HG02642 (cell line): ENCODE results near the gene MAGEF1.
"Not testable (repeated sequence)": the region's sequence is repeated elsewhere in the genome, so short reads cannot be mapped to it uniquely, and the experiment has no call there.

ENCODE experiments used
- ATAC-seq: cut with Tn5 transposase; IDR thresholded peaks from one replicate; pipeline ENCODE4 v1.9.1; 2021; ENCODE audit warnings: mild to moderate bottlenecking; ENCODE audit not compliant: unreplicated experiment, poor library complexity

MAGEF1 gene

DNA sequence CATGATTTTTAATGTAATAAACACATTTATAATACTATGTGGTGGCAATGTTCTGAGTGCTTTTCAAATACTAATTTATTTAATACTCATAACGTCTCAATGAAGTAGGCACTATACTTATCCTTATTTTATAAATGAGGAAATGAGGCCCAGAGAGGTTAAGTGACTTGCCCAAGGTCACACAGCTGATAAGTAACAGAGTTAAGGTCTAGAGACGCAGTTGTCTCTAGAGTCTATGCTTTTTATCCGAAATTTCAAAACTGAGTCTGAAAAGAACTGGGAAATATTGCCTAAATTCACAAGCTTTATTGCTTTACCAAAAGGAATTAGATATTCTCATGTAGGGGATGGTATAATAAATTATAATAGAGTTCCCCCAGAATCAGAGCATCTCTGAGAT is 31.4 kb upstream of the MAGEF1 start:
- no peak for ATAC-seq

- ATAC-seq: no peak
Measured at GRCh38 chr3:184742676-184743135, 30.8 kb upstream of the MAGEF1 start.

- no peak for ATAC-seq
Measured at GRCh38 chr3:184741798-184742675, 30.2 kb upstream of the MAGEF1 start.

GRCh38 chr3:184741259-184741556 is 29.3 kb upstream of the MAGEF1 start:
- no peak for ATAC-seq

DNA sequence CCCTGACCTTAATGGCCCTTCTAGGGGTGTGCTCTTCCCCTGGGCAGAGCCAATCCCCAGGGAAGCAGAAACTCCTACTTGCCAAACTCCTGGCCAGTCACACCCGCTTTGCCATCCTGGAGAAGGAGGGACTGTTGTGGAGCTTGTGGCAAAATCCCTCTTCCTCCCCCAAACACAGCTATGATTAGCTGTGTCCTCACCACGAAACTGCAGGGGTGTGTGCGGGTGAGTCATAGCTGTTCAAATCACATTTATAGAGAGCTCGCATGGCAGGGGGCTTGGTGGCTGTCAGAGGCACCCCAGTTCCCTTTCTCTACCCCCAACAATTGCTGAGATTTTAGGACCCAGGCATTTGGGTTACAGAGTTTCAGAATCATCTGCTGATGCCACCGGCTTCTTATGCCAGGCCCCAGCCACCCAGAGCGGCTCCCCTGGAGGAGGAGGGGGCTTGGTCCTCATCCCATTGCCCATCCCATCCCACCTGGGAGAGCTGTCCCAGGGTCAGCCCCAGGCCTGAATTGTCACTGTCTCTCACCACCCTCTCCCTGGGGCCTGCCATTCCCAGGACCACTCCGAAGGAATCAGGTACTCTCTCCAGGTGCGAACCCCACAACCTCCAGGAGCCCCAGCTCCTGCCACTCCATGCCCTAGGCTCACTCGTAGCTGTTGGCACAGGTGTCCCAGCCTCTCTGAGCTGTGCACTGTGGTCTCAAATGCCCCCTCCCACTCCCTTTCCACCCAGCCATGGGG is 28.8 kb upstream of the MAGEF1 start:
- ATAC-seq: no peak

DNA sequence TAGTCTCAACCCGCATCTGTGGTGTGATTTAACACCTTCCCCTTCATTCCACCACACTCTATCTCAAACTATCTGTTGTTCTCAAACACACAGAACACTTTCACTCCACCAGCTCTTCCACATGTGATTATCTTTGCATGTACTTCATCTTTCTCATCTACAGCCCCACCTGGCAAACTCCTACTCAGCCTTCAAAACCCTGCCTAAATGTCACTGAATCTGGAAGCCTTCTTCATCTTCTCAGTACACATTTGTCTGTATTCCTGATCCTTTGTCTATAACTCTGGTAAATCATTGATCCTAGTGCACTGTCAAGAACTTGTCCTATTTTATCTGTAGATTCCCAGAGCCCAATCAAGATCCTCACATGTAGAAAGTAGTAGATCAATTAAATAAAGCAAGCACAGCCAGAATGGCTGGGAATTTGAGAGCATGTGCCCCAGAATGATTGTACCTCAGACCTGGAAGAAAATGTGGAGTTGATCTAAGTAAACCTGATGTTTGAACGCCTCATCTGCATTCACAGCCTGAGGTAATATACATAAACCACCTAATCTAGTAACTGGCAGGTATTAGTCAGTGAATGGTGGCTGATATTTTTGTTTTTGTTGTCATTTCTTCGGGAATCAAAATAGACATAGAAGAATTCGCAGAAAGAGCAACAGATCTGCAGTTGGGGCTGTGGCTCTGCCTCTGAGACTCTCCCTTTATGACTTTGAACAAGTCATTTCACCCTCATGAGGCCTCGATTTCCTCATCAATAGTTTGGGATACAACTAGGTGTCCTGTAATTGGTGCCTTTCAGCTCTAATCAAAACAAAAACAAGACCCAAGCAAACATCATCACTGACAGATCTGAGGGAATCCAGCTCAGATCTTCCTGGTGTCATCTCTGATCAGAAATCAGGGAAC is 28.0 kb upstream of the MAGEF1 start:
- ATAC-seq: no peak

DNA sequence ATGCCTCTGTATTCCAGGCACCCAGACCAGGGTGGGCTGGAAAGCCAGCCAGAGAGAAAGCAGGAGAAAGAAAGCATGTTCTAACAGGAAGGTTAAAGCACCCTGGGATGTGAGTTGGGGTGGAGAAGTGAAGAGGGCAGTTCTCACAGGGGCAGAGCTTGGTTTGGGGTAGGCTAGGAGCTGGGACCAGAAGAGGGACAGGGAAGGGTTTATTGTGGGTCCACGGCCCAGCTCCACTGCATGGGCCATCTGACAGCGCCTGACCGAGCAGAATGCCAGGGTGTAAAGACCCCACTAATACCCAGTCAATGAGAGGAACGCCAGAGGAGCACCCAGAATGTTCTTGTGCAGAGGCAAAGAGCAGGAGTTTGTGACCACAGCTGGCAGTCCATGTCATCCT is 27.1 kb upstream of the MAGEF1 start:
- no peak for ATAC-seq

DNA sequence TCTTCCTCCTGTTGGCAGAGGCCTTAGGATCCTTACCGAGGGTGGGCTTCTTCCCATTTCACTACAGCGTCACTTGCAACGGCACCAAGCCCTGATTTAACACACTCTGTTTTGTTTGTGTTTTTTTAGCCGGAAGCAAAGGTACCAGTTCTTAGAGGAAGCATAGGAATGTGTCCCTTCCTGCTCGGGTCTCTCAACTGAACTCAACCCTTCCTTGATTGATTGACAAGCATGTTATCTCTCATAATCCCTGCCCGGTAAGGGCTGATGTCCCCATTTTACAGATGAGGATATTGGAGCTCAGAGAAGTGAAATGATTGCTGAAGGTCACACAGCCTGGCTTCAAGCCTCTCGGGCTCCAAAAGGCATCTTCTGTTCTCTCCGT is 26.6 kb upstream of the MAGEF1 start:
- ATAC-seq: no peak

GRCh38 chr3:184737641-184738505 is 26.0 kb upstream of the MAGEF1 start:
- ATAC-seq: no peak

GRCh38 chr3:184737063-184737462 is 25.2 kb upstream of the MAGEF1 start:
- no peak for ATAC-seq

- ATAC-seq: no peak
Measured at GRCh38 chr3:184734903-184735701, 23.2 kb upstream of the MAGEF1 start.

DNA sequence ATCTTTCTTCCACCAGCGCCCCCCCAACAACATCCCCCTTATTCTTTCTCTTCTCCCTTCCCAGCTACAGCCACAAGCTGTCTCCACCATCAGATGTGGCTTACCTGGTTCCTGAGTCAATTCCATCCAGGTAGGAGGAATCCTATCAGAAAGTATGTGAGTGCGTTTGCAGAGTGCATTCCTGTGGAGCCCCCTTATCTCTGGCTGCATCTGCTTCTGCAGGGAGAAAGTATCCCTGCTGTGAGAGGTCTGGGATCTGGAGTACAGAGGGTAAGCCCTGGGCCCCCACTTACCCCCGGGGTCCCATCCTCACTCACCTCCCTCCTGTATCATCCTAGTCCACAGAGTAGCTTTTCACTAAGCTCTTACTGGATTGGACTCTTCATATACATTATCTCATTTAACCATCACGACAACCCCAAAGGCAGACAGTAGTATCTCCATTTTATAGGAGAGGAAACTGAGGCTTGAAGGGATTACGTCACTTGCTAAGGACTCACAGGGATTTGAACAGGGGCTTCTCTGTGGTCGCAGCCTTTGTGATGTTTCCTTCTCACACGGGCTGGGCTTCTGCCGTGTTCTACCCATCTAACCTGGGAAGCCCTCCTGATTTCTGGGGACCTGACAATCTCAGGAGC is 22.2 kb upstream of the MAGEF1 start:
- ATAC-seq: no peak

DNA sequence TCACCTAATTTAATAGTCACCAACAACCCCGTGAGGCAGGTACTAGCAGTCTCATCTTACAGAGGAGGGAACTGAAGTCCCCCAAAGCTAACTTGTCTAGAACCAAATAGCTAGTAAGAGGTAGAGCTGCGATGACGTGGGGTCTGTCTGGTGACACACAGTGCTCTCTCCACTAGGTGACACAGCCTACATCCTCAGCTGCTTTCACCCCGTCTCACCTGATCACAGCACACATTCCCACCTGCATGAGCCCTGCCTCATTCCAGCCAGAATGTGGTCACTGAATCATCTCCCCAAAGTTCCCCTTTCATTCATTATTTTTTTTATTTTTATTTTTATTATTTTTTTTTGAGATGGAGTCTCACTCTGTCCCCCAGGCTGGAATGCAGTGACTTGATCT is 21.3 kb upstream of the MAGEF1 start:
- ATAC-seq: no peak

DNA sequence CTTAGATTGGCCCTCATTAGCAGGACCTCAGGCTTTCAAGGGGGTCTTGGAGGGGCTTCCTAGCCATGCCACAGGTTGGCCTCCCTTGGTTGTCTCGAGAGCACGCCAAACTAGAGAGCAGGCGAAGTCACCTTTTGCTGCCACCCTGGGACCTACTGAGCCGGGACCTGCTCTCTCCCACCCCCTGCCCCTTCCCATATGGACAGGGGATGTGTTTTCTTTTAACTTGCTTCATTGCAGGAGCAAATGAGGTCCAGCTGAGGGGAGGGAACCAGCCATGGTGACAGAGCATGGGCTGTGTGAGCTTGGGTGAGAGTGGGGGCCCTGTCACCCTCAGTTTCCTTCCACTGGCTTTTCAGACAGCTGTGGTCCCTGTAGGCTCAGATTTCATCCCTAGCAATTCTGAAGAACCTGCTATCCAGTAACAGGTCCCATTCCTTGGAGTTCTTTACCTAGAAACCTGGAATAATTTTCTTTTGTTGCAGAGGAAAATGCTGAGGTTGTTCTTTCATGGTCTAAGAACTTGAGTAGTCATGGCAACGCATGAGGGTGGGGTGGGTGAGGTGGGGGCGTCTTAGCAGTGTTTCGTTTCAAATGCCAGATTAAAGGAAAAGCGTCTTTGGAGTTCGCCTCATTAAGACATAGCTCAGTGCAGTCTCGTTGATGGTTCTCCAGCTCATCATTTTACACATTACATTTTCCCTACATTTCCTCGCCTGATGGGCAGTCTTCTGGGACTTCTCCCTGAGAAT is 20.1 kb upstream of the MAGEF1 start:
- no peak for ATAC-seq

- ATAC-seq: no peak
Measured at GRCh38 chr3:184730924-184731323, 19.1 kb upstream of the MAGEF1 start.

DNA sequence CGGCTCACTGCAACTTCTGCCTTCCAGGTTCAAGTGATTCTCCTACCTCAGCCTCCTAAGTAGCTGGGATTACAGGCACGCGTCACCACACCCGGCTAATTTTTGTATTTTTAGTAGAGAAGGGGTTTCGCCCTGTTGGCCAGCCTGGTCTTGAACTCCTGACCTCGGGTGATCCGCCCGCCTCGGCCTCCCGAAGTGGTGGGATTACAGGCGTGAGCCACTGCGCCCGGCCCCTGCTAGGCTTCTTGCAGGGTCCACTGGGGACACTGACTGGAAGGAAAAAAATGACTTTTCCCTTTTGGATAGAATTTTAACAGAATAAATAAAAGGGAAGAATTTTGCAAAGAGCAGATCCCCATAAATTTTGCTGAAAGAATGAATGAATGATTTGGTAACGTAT is 17.3 kb upstream of the MAGEF1 start:
- ATAC-seq: not testable (repeated sequence)

DNA sequence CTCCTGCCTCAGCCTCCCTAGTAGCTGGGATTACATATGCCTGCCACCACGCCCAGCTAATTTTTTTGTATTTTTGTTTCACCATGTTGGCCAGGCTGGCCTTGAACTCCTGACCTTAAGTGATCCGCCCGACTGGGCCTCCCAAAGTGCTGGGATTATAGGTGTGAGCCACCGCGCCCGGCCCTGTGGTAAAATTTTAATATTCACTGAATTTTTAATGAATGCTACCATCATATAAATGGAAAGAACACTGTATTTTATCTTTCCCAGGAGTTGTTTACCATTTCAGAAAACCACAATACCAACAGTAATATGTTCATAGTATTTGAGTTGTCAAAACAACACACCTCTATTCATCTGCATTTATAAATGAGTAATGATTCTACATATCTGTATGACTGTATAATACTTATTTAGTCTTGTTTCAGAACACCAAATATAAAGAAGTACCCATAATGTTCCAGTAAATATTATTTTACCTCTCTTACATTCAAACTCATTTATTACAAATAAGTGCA is 16.2 kb upstream of the MAGEF1 start:
- ATAC-seq: no peak
